HG03280 (cell line): ENCODE measurements around the gene ANKHD1.
"Not testable (repeated sequence)": the region's sequence is repeated elsewhere in the genome, so short reads cannot be mapped to it uniquely, and the experiment has no call there.

Experiments used
- ATAC-seq: cut with Tn5 transposase; IDR thresholded peaks from one replicate; pipeline ENCODE4 v1.9.1; 2021; ENCODE audit warnings: mild to moderate bottlenecking, moderate library complexity; ENCODE audit not compliant: unreplicated experiment

The ANKHD1 gene

DNA sequence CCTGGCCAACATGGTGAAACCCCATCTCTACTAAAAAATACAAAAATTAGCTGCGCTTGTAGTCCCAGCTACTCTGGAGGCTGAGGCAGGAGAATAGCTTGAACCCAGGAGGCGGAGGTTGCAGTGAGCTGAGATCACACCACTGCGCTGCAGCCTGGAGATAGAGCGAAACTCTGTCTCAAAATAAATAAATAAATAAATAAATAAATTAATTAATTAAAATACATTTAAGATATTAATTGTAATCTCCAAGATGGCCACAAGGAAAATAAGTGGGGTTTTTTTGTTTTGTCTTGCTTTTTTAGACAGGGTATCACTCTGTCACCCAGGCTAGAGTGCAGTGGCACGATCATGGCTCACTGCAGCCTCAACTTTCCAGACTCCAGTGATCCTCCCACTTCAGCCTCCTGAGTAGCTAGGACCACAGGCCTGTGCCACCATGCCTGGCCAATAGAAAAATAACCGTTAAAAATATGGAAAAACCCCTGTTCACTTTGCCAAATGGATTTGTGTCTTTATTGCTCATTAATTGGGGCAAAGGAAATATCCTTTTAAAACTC is 177.6 kb downstream of the ANKHD1 start:
- not testable (repeated sequence) for ATAC-seq

DNA sequence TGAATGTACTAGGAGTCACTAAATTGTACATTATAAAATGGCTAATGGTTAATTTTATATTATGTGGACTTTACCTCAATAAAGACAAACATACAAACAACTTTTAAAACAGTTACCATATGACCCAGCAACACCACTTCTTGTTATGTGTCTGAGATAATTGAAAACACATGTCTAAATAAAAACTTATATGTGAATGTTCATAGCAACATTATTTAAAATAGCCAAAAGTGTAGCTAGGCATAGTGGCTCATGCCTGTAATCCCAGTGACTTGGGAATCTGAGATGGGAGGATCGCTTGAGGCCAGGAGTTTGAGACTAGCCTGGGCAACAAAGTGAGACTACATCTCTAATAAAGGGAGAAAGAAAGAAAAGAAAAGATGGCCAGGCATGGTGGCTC is 185.9 kb downstream of the ANKHD1 start:
- no peak for ATAC-seq

DNA sequence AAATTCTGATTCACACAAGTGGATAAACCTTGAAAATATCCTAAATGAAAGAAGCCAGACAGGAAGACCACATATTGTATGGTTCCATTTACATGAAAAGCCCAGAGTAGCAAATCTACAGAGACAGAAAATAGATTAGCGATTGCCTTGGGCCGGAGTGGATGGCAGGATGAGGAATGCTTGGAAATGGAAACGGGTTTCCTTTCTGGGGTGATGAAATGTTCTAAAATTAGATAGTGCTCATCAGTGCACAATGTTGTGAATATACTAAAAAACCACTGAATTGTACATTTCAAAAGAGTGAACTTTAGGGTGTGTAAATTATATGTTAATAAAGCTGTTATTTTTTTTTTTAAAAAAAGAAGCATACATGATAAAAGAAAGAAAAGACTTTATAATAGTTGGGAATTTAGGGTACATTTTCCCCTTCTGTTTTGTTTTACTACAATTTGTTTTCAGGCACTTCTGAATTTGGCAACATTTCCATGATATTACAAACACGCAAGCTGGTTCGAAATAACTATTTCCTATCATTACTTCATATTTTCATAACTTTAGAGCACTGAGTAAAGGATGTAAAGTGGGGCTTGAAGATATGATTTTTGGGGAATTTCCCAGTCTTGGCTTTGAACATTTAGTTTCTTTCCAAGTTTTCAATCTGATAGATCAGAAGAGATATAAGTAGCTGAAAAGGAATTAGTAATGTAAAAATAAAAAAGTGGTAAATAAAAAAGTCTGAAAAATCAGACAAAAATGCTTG is 186.9 kb downstream of the ANKHD1 start:
- no peak for ATAC-seq
